ENCODE data around the gene GAB3. TPM values are rescaled to one million over a fixed set of nuclear protein-coding genes. Genes with fewer than 3 reads are reported as not detected.

The GAB3 gene
- total RNA-seq = 17.7 TPM
- long read RNA-seq, full-length matches to known transcripts = 8 of 33 reads
- long read RNA-seq, partial matches to known transcripts = 16 of 33 reads
- long read RNA-seq, other reads (novel, unspliced or antisense) = 9 of 33 reads

GRCh38 chrX:154750301-154751202 lies at the start of gene GAB3:
GAB3 (minus strand) TSS chrX:154751077; CDS start chrX:154751025, 52 bp downstream.
- peak; percentile 79 for DNase-seq (ENCODE audit: low spot score)
- intact Hi-C loops (cut with DNase I) = loop anchor here (2.0 kb wide), 1 partner anchor 20 kb away; no protein-coding TSS in a partner anchor

- DNase-seq (ENCODE audit: low spot score) = no peak
- intact Hi-C loops (cut with DNase I) = loop anchor here (5.0 kb wide), 1 partner anchor 37 kb away; the partner anchor contains the start of gene DKC1
These were observed 48.9 kb upstream of the GAB3 start for GRCh38 chrX:154799556-154800348.

- no peak for DNase-seq (ENCODE audit: low spot score)
- intact Hi-C loops (cut with DNase I) = no loop called here
These were observed 46.1 kb upstream of the GAB3 start for GRCh38 chrX:154797006-154797405.

GRCh38 chrX:154795016-154795415 lies 44.1 kb upstream of the GAB3 start:
- no peak for DNase-seq (ENCODE audit: low spot score)
- intact Hi-C loops (cut with DNase I) = no loop called here

GRCh38 chrX:154793084-154793795 lies 42.4 kb upstream of the GAB3 start:
- intact Hi-C loops (cut with DNase I) = no loop called here
- DNase-seq (ENCODE audit: low spot score) = no peak

- intact Hi-C loops (cut with DNase I) = no loop called here
- no peak for DNase-seq (ENCODE audit: low spot score)
These were observed 41.1 kb upstream of the GAB3 start for GRCh38 chrX:154791939-154792338.

GRCh38 chrX:154791467-154791866 lies 40.6 kb upstream of the GAB3 start:
- no peak for DNase-seq (ENCODE audit: low spot score)
- intact Hi-C loops (cut with DNase I) = no loop called here

GRCh38 chrX:154785716-154786115 lies 34.8 kb upstream of the GAB3 start:
- DNase-seq (ENCODE audit: low spot score) = no peak

GRCh38 chrX:154784149-154784995 lies 33.5 kb upstream of the GAB3 start:
- DNase-seq (ENCODE audit: low spot score) = no peak
- intact Hi-C loops (cut with DNase I) = no loop called here

More at GRCh38 chrX:154785716-154786115, 34.8 kb upstream of the GAB3 start:
- intact Hi-C loops (cut with DNase I) = no loop called here

GRCh38 chrX:154780968-154781367 lies 30.1 kb upstream of the GAB3 start:
- DNase-seq (ENCODE audit: low spot score) = no peak
- intact Hi-C loops (cut with DNase I) = no loop called here

GRCh38 chrX:154779261-154779660 lies 28.4 kb upstream of the GAB3 start:
- intact Hi-C loops (cut with DNase I) = no loop called here
- no peak for DNase-seq (ENCODE audit: low spot score)

GRCh38 chrX:154776753-154777152 lies 25.9 kb upstream of the GAB3 start:
- DNase-seq (ENCODE audit: low spot score) = no peak
- intact Hi-C loops (cut with DNase I) = no loop called here

GRCh38 chrX:154775419-154776349 lies 24.8 kb upstream of the GAB3 start:
- intact Hi-C loops (cut with DNase I) = no loop called here
- no peak for DNase-seq (ENCODE audit: low spot score)

GRCh38 chrX:154774622-154775021 lies 23.7 kb upstream of the GAB3 start:
- intact Hi-C loops (cut with DNase I) = no loop called here

GRCh38 chrX:154762537-154763296 lies 11.8 kb upstream of the GAB3 start, which contains the start of gene DKC1:
DKC1 (plus strand) TSS chrX:154762864; CDS start chrX:154762966, 102 bp downstream.
- intact Hi-C loops (cut with DNase I) = loop anchor here (5.0 kb wide), 1 partner anchor 40 kb away; no protein-coding TSS in a partner anchor
- DNase-seq (ENCODE audit: low spot score) = peak; percentile 98

More at GRCh38 chrX:154774622-154775021, 23.7 kb upstream of the GAB3 start:
- no peak for DNase-seq (ENCODE audit: low spot score)

GRCh38 chrX:154761977-154762536 lies 11.2 kb upstream of the GAB3 start:
- DNase-seq (ENCODE audit: low spot score) = no peak
- intact Hi-C loops (cut with DNase I) = loop anchor here (5.0 kb wide), 1 partner anchor 40 kb away; no protein-coding TSS in a partner anchor

All from cardiac septum (tissue), 1 donor.